Activated gamma-delta T cell treated with Interleukin-2 at 50 U/mL for 16 hours (primary cell): Measurements from ENCODE around the gene SPATS2.
A peak's percentile ranks its signal among the peaks of the same experiment; 100 is the strongest.
"Not testable (repeated sequence)": the region's sequence is repeated elsewhere in the genome, so short reads cannot be mapped to it uniquely, and the experiment has no call there.

Experiments
- DNase-seq: peaks from one replicate; pipeline ENCODE4 v3.0.0-alpha.2; 2020

Gene SPATS2

GRCh38 chr12:49357103-49357678 lies 10.1 kb upstream of the SPATS2 start:
- DNase-seq = no peak

GRCh38 chr12:49358483-49359141 lies 8.7 kb upstream of the SPATS2 start:
- peak; percentile 59 for DNase-seq

GRCh38 chr12:49359671-49360070 lies 7.6 kb upstream of the SPATS2 start:
- no peak for DNase-seq

GRCh38 chr12:49362077-49362476 lies 5.2 kb upstream of the SPATS2 start:
- no peak for DNase-seq

- no peak for DNase-seq
Observed at GRCh38 chr12:49364989-49365388, 2.3 kb upstream of the SPATS2 start.

- no peak for DNase-seq
Observed at GRCh38 chr12:49365542-49365941, 1.7 kb upstream of the SPATS2 start.

GRCh38 chr12:49366096-49366651 lies 1.1 kb upstream of the SPATS2 start:
- DNase-seq = no peak

GRCh38 chr12:49366652-49367380 lies 446 bp upstream of the SPATS2 start:
- DNase-seq = peak; percentile 83

GRCh38 chr12:49368240-49368600 lies 958 bp downstream of the SPATS2 start:
- no peak for DNase-seq

GRCh38 chr12:49369411-49370145 lies 2.3 kb downstream of the SPATS2 start:
- no peak for DNase-seq

- no peak for DNase-seq
Observed at GRCh38 chr12:49370539-49370938, 3.3 kb downstream of the SPATS2 start.

GRCh38 chr12:49375406-49375805 lies 8.1 kb downstream of the SPATS2 start:
- DNase-seq = no peak

GRCh38 chr12:49377386-49377785 lies 10.1 kb downstream of the SPATS2 start:
- DNase-seq = no peak

GRCh38 chr12:49380184-49380583 lies 12.9 kb downstream of the SPATS2 start:
- DNase-seq = not testable (repeated sequence)

- DNase-seq = peak; percentile 71
Observed at GRCh38 chr12:49388682-49389386, 21.6 kb downstream of the SPATS2 start.

GRCh38 chr12:49389387-49389703 lies 22.1 kb downstream of the SPATS2 start:
- no peak for DNase-seq

GRCh38 chr12:49397000-49397399 lies 29.7 kb downstream of the SPATS2 start:
- DNase-seq = no peak

GRCh38 chr12:49400304-49400703 lies 33.0 kb downstream of the SPATS2 start:
- no peak for DNase-seq

- no peak for DNase-seq
Observed at GRCh38 chr12:49403971-49404450, 36.7 kb downstream of the SPATS2 start.

GRCh38 chr12:49404956-49405355 lies 37.7 kb downstream of the SPATS2 start:
- DNase-seq = no peak

- no peak for DNase-seq
Observed at GRCh38 chr12:49410818-49411217, 43.6 kb downstream of the SPATS2 start.

GRCh38 chr12:49413010-49413409 lies 45.7 kb downstream of the SPATS2 start:
- no peak for DNase-seq

- DNase-seq = no peak
Observed at GRCh38 chr12:49413796-49414195, 46.5 kb downstream of the SPATS2 start.
